GM21360 (cell line): ENCODE data around the gene CD44.

Experiments
- ATAC-seq: cut with Tn5 transposase; IDR thresholded peaks from one replicate; pipeline ENCODE4 v1.9.1; 2021; ENCODE audit warnings: mild to moderate bottlenecking, moderate library complexity; ENCODE audit not compliant: unreplicated experiment

Gene CD44

GRCh38 chr11:35234460-35235156 is 95.6 kb downstream of the CD44 start:
- ATAC-seq = no peak

DNA sequence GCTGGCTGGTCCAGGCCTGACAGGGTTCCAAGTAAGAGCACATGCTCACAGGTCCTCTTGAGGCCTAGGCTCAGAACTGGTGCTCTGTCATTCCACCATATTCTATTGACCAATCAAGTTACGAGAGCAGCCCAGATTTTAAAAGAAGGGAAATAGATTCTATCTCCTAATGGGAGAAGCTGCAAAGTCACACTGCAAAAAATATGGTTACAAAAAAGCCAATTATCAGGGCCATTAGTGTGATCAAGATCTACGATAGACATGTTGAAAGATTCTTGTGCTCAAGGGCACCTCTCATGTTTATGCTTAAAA is 96.1 kb downstream of the CD44 start:
- ATAC-seq = no peak

GRCh38 chr11:35235498-35235897 is 96.5 kb downstream of the CD44 start:
- no peak for ATAC-seq

- no peak for ATAC-seq
Measured at GRCh38 chr11:35235936-35236666, 97.1 kb downstream of the CD44 start.

DNA sequence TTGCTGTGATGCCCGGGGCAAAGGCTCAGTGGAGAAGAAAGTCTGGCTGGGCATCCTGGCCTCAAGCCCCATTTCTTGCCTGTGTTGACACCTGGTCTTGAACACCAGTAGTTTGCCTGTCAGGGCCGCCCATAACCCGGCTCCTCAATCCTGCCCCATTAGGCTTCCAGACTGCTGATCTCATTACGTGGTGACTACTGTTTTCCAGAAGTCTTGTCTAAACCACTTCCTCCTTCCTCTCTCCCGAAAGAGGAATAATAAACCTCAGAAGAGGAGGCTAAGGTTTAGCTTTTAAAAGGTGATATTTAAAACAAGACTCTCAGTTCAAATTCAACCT is 97.7 kb downstream of the CD44 start:
- ATAC-seq = no peak

GRCh38 chr11:35237351-35237750 is 98.4 kb downstream of the CD44 start:
- ATAC-seq = no peak

GRCh38 chr11:35237860-35238715 is 99.1 kb downstream of the CD44 start:
- ATAC-seq = no peak

DNA sequence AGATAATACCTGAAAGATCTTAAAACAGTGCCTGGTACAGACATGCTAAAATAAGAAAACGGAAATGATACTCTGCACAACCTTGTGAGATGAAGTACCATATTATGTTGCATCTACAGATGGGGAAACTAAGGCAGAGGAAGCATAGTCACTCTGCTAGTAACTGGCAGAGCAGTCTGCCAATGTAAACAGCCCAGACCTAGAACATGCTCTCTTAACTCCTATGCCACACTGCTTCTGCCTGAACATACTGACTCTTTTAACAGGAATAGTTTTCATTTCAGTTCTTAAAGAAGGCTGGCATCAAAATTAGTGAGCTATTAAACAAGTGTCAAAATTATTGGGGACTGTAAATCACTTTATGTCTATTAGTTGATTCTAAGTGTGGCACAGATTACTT is 99.9 kb downstream of the CD44 start:
- ATAC-seq = no peak

GRCh38 chr11:35239471-35240075 is 100.6 kb downstream of the CD44 start:
- ATAC-seq = no peak

DNA sequence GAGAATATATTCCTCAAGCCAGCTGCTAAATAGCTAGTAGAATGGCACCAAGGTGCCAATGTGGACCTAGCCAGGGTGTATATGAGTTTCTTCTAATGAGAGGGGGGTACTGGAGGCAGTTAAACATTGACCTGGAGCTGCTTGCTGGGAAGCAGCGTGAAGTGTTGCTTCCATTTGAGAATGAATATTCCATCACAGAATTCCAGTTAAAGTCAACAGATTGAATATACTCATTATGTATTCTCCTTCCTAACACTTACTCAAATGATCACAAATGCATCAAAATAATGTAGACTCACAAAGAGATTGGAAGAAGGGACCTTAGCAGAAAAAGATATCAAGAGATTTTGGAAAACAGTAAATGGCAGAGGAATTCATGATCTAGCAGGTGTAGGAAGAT is 102.1 kb downstream of the CD44 start:
- ATAC-seq = no peak

- no peak for ATAC-seq
Measured at GRCh38 chr11:35241531-35241930, 102.6 kb downstream of the CD44 start.

DNA sequence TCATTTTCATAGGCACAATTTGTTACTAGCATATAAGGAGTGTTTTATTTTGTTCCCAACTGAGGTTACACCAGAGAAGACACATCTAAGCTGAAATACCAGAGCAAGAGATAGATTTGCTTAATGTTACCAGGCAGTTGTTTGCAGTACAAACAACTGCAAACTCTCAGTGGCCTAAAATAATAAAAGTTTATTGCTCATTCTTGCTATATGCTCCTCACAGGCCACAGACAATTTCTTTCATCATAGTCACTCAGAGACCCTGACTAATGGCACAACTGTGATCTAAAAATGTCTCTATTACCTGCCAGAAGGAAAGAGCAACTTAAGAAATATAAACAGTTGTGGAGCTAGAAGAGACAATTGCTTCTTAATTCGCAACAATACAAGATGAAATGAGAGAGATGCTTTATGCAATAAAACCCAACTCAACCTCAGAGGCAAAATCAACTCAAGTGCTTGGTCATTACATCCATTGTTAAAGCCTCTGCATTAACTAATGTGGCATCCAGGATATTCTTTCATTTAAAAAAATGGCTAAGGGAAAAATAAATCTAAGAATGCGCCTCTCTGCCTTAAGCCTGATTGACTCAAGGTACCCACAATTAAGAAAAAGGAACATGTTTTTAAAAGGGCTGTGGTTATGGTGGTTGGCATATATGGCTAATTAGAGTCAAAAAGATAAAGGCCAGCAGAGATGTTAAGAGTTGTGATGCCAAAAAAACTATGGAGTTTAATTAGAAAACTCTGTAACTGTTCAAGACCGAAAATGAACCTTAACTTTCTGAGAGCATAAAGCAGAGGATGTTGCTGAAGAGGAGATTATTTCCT is 103.7 kb downstream of the CD44 start:
- no peak for ATAC-seq

DNA sequence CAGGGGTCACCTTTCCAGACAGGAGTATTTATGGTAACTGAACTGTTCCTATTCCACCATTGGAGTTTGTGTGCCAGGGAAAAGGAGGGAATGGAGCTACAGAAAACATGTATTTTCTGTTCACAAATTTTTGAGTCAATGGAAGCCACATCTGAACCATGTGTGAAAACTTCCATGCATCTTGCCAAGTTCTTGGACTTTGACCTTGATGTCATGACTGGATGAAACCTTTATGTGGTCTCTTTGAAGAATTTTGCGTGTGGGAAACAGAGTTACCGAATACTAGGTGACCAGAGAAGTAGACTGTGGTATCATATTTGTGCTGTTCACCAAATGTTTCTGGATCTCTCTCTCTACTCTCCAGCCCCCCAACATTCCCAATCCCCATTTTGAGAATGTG is 104.8 kb downstream of the CD44 start:
- no peak for ATAC-seq

GRCh38 chr11:35245056-35245455 is 106.1 kb downstream of the CD44 start:
- ATAC-seq = no peak

DNA sequence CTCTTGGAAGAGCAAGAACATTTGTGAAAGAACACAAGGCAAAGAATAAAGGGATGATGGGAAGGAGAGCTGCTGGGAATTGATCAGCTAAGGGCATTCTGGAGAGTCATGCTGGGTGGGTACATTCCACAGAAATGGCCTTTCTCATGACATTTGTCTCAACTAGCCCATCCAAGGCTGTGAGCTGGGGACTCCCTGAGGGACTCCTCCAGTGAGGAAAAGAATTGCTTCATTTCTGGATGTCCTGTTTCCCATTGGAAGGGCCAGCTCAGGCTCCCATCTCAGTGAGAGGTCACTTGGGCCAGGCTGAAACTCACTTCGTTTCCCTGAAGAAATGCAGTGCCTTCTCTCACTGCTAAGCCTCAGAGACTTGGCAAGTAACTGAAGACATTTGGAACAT is 106.8 kb downstream of the CD44 start:
- no peak for ATAC-seq

DNA sequence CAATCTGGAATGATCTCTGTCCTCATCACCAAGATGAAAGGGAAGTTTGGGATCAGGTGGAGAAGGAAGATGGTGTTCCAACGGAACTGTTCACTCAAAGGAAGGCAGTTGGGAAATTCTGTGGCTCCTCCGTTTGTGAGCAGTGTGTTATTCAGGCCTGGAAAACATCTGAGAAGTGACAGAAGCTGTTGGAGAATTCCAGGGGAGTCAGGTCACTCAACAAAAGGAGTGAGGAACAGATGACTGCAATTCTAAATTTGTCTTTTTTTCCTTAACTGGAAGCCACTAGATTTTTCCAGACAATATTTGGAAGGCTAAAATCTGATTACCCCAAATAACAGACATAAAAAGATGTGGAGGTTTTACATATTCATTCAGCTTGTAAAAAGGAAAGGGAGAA is 107.8 kb downstream of the CD44 start:
- ATAC-seq = no peak

- ATAC-seq = no peak
Measured at GRCh38 chr11:35247428-35247827, 108.5 kb downstream of the CD44 start.

DNA sequence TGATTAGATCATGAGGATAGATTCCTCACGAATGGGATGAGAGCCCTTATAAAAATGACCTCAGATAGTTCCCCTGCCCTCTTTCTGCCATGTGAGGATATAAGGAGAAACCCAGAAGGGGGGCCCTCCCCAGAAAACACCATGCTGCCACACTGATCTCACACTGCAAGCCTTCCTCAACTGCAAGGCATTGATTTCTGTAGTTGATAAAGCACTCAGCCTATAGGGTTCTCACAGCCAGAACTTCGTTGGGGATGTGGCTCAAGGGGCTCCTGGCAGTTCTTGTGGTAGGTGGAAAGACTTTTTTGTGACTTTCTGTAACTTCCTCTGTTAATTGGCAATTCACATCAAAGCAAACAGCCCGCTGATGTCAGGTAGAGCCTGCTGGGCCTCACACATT is 108.9 kb downstream of the CD44 start:
- ATAC-seq = no peak

- no peak for ATAC-seq
Measured at GRCh38 chr11:35248558-35249323, 109.8 kb downstream of the CD44 start.

GRCh38 chr11:35250192-35250591 is 111.2 kb downstream of the CD44 start:
- ATAC-seq = no peak
